ENCODE data around the gene MAP3K2.

- TF ChIP-seq CTCF (IDR thresholded peaks at IDR 0.05) = no peak
- TF ChIP-seq POLR2A (IDR thresholded peaks at IDR 0.05) = no peak
These were observed 39.9 kb downstream of the MAP3K2 start for GRCh38 chr2:127347734-127348392.

Measured in thyroid gland (tissue), 4 donors.